PFSK-1 (cell line): ENCODE measurements around the gene SIL1.

Experiments
- FOXP2 ChIP-seq: optimal IDR thresholded peaks from 2 replicates; pipeline ENCODE3; 2011; ENCODE audit warnings: borderline replicate concordance, control low read depth, inconsistent platforms; ENCODE audit not compliant: insufficient read depth; ENCODE audit errors: extremely low read length, extremely low read depth
- POLR2AphosphoS5 ChIP-seq: IDR thresholded peaks from 2 replicates; pipeline ENCODE4 v1.6.1; 2012; ENCODE audit warnings: low read depth, mild to moderate bottlenecking, control low read depth, low read length, moderate library complexity
- SIN3A ChIP-seq: IDR thresholded peaks from 2 replicates; pipeline ENCODE4 v1.6.1; 2012; ENCODE audit warnings: mild to moderate bottlenecking, low read length, moderate library complexity, borderline replicate concordance; ENCODE audit not compliant: insufficient read depth
- TAF1 ChIP-seq: IDR thresholded peaks from 2 replicates; pipeline ENCODE4 v1.6.1; 2012; ENCODE audit warnings: low read length, control low read depth, borderline replicate concordance; ENCODE audit not compliant: insufficient read depth
- TF ChIP-seq, protein P1 (sequence below), 2 experiments: IDR thresholded peaks; 2 replicates each; pipeline versions ENCODE4 v1.6.1 to v1.8.0; 2011 to 2012; ENCODE audit warnings: low read depth in 2 of 2, low read length in 2 of 2, control low read depth in 1 of 2, inconsistent platforms in 1 of 2, mild to moderate bottlenecking in 1 of 2, moderate library complexity in 1 of 2; ENCODE audit not compliant: insufficient read depth in 1 of 2

Gene SIL1

DNA sequence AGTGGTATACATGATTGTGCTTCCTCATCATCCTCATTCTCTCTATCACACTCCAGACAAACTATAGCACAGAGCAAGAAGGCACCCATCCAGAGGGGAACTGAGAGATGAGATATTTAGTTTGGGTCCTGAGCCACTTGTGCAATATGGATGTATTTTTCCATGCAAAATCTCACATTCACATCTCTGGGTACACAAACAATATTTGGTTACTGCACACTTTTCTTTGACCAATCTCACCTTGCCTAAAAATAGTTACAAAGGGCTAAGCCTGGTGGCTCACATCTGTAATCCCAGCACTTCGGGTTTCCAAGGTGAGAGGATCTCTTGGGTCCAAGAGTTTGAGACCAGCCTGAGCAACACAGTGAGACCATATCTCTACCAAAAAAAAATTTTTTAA is 120.3 kb downstream of the SIL1 start:
- TF ChIP-seq FOXP2 (no peak), TAF1 (no peak), POLR2AphosphoS5 (no peak), SIN3A (no peak)
- TF ChIP-seq, protein P1, sequence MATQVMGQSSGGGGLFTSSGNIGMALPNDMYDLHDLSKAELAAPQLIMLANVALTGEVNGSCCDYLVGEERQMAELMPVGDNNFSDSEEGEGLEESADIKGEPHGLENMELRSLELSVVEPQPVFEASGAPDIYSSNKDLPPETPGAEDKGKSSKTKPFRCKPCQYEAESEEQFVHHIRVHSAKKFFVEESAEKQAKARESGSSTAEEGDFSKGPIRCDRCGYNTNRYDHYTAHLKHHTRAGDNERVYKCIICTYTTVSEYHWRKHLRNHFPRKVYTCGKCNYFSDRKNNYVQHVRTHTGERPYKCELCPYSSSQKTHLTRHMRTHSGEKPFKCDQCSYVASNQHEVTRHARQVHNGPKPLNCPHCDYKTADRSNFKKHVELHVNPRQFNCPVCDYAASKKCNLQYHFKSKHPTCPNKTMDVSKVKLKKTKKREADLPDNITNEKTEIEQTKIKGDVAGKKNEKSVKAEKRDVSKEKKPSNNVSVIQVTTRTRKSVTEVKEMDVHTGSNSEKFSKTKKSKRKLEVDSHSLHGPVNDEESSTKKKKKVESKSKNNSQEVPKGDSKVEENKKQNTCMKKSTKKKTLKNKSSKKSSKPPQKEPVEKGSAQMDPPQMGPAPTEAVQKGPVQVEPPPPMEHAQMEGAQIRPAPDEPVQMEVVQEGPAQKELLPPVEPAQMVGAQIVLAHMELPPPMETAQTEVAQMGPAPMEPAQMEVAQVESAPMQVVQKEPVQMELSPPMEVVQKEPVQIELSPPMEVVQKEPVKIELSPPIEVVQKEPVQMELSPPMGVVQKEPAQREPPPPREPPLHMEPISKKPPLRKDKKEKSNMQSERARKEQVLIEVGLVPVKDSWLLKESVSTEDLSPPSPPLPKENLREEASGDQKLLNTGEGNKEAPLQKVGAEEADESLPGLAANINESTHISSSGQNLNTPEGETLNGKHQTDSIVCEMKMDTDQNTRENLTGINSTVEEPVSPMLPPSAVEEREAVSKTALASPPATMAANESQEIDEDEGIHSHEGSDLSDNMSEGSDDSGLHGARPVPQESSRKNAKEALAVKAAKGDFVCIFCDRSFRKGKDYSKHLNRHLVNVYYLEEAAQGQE (IDR thresholded peaks at IDR 0.05; ENCODE audit: insufficient read depth in 1 of 2, low read depth in 2 of 2, low read length in 2 of 2) = no peak

DNA sequence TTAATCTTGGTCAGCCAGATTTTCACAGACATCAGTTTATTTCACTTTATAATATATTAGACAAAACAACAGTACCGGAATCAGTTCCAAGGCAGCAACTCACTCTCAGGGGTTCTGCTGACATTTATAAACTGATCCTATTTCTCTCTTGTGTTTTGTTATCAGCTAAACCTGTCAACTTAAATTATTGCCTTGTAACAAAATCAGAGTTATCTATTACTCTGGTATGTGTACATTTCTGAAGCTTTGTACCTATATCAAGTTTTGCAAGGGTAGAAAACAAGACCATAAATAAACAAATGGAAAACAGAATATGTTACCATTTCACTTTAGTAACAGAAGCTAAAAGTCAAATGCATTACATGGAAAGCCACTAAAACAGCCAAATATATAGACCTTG is 122.1 kb downstream of the SIL1 start:
- TF ChIP-seq SIN3A (no peak), FOXP2 (no peak), TAF1 (no peak), POLR2AphosphoS5 (no peak)
- TF ChIP-seq, protein P1 (IDR thresholded peaks at IDR 0.05; ENCODE audit: insufficient read depth in 1 of 2, low read depth in 2 of 2, low read length in 2 of 2) = no peak

DNA sequence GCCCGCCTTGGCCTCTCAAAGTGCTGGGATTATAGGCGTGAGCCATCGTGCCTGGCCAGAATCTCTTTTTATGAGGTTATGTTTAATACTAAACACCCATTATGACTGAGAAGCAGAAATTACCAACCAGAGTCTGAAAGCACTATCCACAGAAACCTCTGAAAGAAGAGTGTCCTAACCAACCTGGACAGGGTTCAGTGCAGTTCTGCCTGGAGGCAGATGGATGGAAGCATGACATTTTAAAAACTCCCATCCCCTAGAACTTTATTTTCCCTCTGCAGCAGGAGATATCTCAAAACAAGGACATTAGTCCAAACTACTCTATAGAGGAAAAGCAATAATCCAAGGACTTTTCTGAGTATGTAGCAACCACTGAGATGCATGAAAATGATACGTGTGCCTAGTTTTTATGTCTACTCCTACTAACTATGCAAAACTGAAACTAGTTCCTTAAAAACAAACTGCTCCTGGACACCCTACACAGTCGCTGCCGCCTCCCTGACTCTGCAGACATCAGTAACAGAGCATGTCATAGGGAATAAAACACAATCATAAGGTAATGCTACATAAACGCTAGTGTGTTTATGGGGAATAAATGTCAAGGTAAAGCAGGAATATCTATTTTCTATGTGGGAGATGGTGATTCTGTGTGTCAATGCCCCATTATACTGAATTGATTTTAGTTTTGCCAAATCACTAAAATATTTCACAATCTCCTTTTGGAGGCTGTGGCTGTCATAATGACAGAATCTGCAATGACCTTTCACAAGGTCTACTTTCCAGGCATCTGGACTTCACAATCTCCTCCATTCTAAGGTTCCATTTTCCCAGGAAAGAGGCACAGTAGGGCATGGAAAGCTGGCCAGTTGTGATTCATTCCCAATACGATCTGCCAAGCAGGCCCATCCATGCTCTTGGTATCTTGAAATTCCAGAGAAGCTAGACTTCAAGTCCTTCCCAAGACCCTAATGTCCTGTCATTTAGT is 122.8 kb downstream of the SIL1 start:
- TF ChIP-seq FOXP2 (no peak), TAF1 (no peak), SIN3A (no peak), POLR2AphosphoS5 (no peak)
- TF ChIP-seq, protein P1 (IDR thresholded peaks at IDR 0.05; ENCODE audit: insufficient read depth in 1 of 2, low read depth in 2 of 2, low read length in 2 of 2) = no peak

DNA sequence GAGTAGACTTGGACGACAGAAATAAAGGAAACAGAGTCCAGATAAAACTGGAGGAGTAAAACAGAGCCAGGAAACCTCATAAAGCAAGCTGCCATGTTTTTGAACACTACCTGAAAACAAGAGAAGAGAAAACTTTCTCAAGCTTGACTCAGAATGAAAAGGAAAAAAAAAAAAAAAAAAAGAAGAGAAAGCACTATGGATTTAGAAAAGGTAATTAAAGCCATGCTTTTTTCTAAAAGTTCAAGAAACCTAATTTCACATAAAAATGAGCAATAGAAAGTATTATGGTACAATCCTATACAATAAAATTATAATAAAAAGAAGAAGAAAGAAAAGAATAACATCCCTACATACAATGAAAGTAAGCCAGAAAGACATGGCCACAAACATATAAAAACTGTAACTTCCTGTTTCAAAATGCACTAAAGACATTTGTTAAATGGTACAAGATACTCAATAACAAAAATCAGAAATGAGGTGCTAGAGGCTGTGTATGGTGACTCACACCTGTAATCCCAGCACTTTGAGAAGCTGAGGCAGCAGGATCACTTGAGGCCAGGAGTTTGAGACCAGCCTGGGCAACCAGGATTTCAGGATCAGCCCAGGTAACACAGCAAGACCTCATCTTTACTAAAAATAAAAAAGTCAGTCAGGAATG is 129.5 kb downstream of the SIL1 start:
- no peak for TF ChIP-seq FOXP2
- TF ChIP-seq SIN3A = no peak
- TF ChIP-seq, protein P1 (IDR thresholded peaks at IDR 0.05; ENCODE audit: insufficient read depth in 1 of 2, low read depth in 2 of 2, low read length in 2 of 2) = no peak
- no peak for TF ChIP-seq TAF1
- no peak for TF ChIP-seq POLR2AphosphoS5
